GM18868 (cell line): ENCODE results near the gene PDZRN4.

ENCODE experiments used
- ATAC-seq: cut with Tn5 transposase; IDR thresholded peaks from one replicate; pipeline ENCODE4 v1.9.1; 2021; ENCODE audit warnings: mild to moderate bottlenecking, moderate library complexity; ENCODE audit not compliant: unreplicated experiment

Gene PDZRN4

GRCh38 chr12:41344776-41345470 lies 156.8 kb downstream of the PDZRN4 start:
- no peak for ATAC-seq

- ATAC-seq, result no peak
These were observed 160.1 kb downstream of the PDZRN4 start for GRCh38 chr12:41348198-41348597.

DNA sequence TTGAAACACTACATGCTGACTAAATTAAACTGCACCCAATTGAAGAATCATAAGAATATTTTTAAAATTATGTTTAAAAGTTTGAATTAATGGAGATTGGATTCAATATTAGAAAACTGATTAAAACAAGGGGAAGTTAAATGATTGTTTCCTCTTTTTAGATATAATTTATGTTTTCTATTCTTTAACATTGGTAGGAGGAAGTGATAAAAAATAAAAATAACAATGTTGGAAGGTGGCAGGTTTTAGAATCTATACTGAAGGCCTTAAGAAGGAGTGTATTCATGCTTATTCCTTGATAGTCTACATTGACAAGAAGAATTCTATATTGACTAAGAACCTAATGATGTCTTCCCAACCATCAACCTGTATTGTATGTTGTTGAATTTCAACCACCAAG lies 168.1 kb downstream of the PDZRN4 start:
- no peak for ATAC-seq

- ATAC-seq, result no peak
These were observed 173.6 kb downstream of the PDZRN4 start for GRCh38 chr12:41361738-41362137.

DNA sequence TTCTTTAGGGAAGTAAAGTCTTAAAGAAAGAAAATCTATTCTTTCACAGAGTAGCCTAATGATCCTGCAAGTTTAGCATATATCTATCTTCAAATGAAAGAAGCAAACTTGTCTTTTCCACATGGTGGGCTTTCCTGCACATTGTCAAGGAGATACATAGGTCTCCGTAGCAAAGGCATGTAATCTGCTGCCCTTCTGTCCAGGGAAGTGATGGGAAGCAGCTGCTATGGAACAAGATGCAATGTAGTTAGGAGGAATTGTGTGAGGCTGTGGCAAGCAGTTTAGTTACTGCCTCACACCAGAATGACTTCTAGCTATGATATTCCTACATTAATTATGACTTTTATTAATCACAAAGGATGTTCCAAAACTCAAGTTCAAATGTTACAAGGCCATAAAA lies 174.4 kb downstream of the PDZRN4 start:
- no peak for ATAC-seq

- ATAC-seq, result no peak
These were observed 174.8 kb downstream of the PDZRN4 start for GRCh38 chr12:41362931-41363330.

GRCh38 chr12:41364211-41364610 lies 176.1 kb downstream of the PDZRN4 start:
- ATAC-seq, result no peak

GRCh38 chr12:41365653-41366171 lies 177.6 kb downstream of the PDZRN4 start:
- ATAC-seq, result no peak

GRCh38 chr12:41367726-41368405 lies 179.7 kb downstream of the PDZRN4 start:
- no peak for ATAC-seq

GRCh38 chr12:41380878-41381277 lies 192.8 kb downstream of the PDZRN4 start:
- no peak for ATAC-seq

GRCh38 chr12:41402801-41403200 lies 214.7 kb downstream of the PDZRN4 start:
- ATAC-seq, result no peak

- no peak for ATAC-seq
These were observed 219.2 kb downstream of the PDZRN4 start for GRCh38 chr12:41407232-41407799.

- ATAC-seq, result no peak
These were observed 221.5 kb downstream of the PDZRN4 start for GRCh38 chr12:41409628-41410027.

DNA sequence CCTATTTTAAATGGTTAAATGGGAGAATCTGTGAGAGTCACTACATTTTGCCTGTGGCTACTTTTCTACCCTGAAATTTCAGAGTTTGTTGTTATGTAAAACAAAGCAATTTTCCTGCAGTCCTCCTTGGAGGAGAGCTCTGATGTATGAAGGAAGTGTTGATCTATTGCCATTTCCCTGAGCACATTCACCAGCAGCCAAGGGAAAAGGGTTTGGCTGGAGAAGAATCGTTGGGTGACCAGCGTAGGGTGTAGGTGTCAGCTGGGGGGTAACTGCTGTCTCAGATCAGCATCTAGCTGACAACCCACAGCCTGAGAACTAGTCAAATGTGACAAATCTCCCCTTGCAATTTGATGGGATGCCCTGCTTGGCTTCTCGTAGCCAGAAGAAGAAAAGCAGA lies 230.5 kb downstream of the PDZRN4 start:
- ATAC-seq, result no peak

- no peak for ATAC-seq
These were observed 231.2 kb downstream of the PDZRN4 start for GRCh38 chr12:41419131-41419893.

GRCh38 chr12:41424651-41425050 lies 236.5 kb downstream of the PDZRN4 start:
- ATAC-seq, result no peak

GRCh38 chr12:41433460-41433859 lies 245.3 kb downstream of the PDZRN4 start:
- no peak for ATAC-seq

- no peak for ATAC-seq
These were observed 248.0 kb downstream of the PDZRN4 start for GRCh38 chr12:41436076-41436475.

GRCh38 chr12:41437563-41437962 lies 249.4 kb downstream of the PDZRN4 start:
- no peak for ATAC-seq

DNA sequence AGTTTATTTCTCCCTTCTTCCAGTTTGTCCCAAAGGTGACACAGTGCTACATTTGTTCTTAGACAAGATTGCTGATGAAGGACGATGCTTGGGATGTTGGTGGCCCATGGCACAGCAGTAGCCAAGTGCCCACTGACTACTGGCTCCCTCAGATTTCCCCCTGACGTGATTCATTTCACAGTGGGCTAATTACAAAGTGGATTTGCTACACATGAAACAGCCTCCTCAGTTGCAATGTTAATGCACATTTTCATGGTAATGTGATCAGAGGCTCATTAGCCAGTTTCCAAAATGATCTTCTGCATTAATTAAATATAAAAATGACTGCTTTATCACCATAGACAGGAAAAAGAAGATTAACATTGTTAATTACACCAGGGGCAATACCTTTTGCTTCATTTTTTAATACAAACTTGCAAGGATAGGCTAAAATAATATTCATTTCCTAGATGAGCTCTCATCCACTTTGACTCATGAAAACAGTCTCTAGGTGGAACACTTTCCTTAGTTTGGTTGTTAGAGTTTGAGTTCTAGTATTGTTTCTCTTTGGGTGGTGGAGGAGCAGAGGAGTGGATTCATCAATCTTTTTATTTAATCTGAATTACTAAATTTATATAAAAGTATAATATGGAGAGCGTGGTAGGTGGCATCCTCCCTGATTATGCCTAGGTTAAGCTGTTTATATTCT lies 250.9 kb downstream of the PDZRN4 start:
- ATAC-seq, result no peak

- ATAC-seq, result no peak
These were observed 251.7 kb downstream of the PDZRN4 start for GRCh38 chr12:41439801-41440200.
